GM23338 (cell line): Measurements from ENCODE around the gene UNC13C. TPM values are rescaled to one million over a fixed set of nuclear protein-coding genes. Genes with fewer than 3 reads are reported as not detected.

Source experiments
- ATAC-seq: fragments of 200-7000 bp; cut with Tn5 transposase; 3 replicates; pipeline ENCODE4 v1.9.1; 2020
- DNase-seq: peaks from one replicate; pipeline ENCODE4 v3.0.0-alpha.2; 2015; ENCODE audit warnings: low spot score
- H2AFZ ChIP-seq: fragments of 200-600 bp; sonication (generic); 2 replicates; pipeline ENCODE4 v1.8.0; 2016; ENCODE audit warnings: antibody characterized with exemption, mild to moderate bottlenecking, moderate library complexity
- H3F3A ChIP-seq: fragments of 200-600 bp; sonication (generic); replicated peaks from 2 replicates; pipeline ENCODE4 v1.8.0; 2017; ENCODE audit warnings: antibody characterized with exemption, mixed run types, low read depth
- H3K27ac ChIP-seq: fragments of 200-600 bp; sonication (generic); 2 replicates; pipeline ENCODE4 v1.6.1; 2016; ENCODE audit warnings: low read depth
- H3K27me3 ChIP-seq: fragments of 200-600 bp; sonication (generic); 2 replicates; pipeline ENCODE4 v1.8.0; 2016; ENCODE audit warnings: mild to moderate bottlenecking, mixed run types, moderate library complexity; ENCODE audit not compliant: insufficient read depth
- H3K36me3 ChIP-seq: fragments of 200-600 bp; sonication (generic); 2 replicates; pipeline ENCODE4 v1.8.0; 2016; ENCODE audit warnings: mild to moderate bottlenecking; ENCODE audit not compliant: insufficient read depth
- H3K4me1 ChIP-seq: fragments of 200-600 bp; sonication (generic); 2 replicates; pipeline ENCODE4 v1.8.0; 2016; ENCODE audit warnings: mild to moderate bottlenecking, moderate library complexity; ENCODE audit not compliant: insufficient read depth
- H3K4me2 ChIP-seq: fragments of 200-600 bp; sonication (generic); 2 replicates; pipeline ENCODE4 v1.7.1; 2017; ENCODE audit warnings: mixed run types
- H3K4me3 ChIP-seq: fragments of 200-600 bp; sonication (generic); 2 replicates; pipeline ENCODE4 v1.6.1; 2016; ENCODE audit warnings: mixed run types
- H3K79me2 ChIP-seq: fragments of 200-600 bp; sonication (generic); replicated peaks from 2 replicates; pipeline ENCODE4 v1.8.0; 2017; ENCODE audit warnings: mild to moderate bottlenecking; ENCODE audit not compliant: insufficient read depth
- H3K9me2 ChIP-seq: fragments of 200-600 bp; sonication (generic); 2 replicates; pipeline ENCODE4 v1.8.0; 2017; ENCODE audit not compliant: insufficient read depth
- H4K20me1 ChIP-seq: fragments of 200-600 bp; sonication (generic); replicated peaks from 2 replicates; pipeline ENCODE4 v1.8.0; 2017; ENCODE audit warnings: mild to moderate bottlenecking; ENCODE audit not compliant: insufficient read depth
- H3K27ac Mint-ChIP-seq: 2 replicates; pipeline ENCODE4 v1.8.0; 2020; ENCODE audit warnings: inconsistent platforms, mild to moderate bottlenecking, moderate library complexity, mixed read lengths
- H3K27me3 Mint-ChIP-seq: 3 replicates; pipeline ENCODE4 v1.8.0; 2022; ENCODE audit warnings: low read depth, mild to moderate bottlenecking, moderate library complexity, mixed read lengths, inconsistent platforms; ENCODE audit not compliant: insufficient read depth, poor library complexity
- H3K36me3 Mint-ChIP-seq: 3 replicates; pipeline ENCODE4 v1.8.0; 2021; ENCODE audit warnings: low read depth, mild to moderate bottlenecking, inconsistent platforms, moderate library complexity, mixed read lengths
- H3K4me1 Mint-ChIP-seq: 3 replicates; pipeline ENCODE4 v1.8.0; 2020; ENCODE audit warnings: mild to moderate bottlenecking, inconsistent platforms, mixed read lengths
- H3K4me3 Mint-ChIP-seq: 3 replicates; pipeline ENCODE4 v1.8.0; 2021; ENCODE audit warnings: moderate library complexity, mild to moderate bottlenecking, inconsistent platforms, mixed read lengths
- H3K9me3 Mint-ChIP-seq: 3 replicates; pipeline ENCODE4 v1.8.0; 2020; ENCODE audit warnings: moderate library complexity, mild to moderate bottlenecking, inconsistent platforms, mixed read lengths
- CREB1 ChIP-seq: fragments of 250-450 bp; sonication (Bioruptor Pico); IDR thresholded peaks from 2 replicates; pipeline ENCODE4 v1.5.0; 2020; ENCODE audit warnings: low read depth, mild to moderate bottlenecking, moderate library complexity
- CTCF ChIP-seq, 2 experiments: fragments of 200-600 bp in 1 of 2; sonication (generic) in 1 of 2; conservative IDR thresholded peaks; 2 replicates each; pipeline versions ENCODE4 v1.5.1 to v1.6.1; 2016 to 2017; ENCODE audit warnings: antibody characterized with exemption in 2 of 2, low read depth in 2 of 2, mild to moderate bottlenecking in 2 of 2, moderate library complexity in 1 of 2
- ETS1 ChIP-seq: IDR thresholded peaks from 2 replicates; pipeline ENCODE4 v1.6.1; 2016; ENCODE audit warnings: antibody characterized with exemption
- EZH2 ChIP-seq: fragments of 200-600 bp; sonication (generic); IDR thresholded peaks from one replicate; pipeline ENCODE4 v1.8.0; 2017; ENCODE audit warnings: antibody characterized with exemption, mild to moderate bottlenecking, low read depth; ENCODE audit not compliant: unreplicated experiment
- EZH2phosphoT487 ChIP-seq: fragments of 200-600 bp; sonication (generic); IDR thresholded peaks from one replicate; pipeline ENCODE4 v1.8.1; 2018; ENCODE audit warnings: antibody characterized with exemption; ENCODE audit not compliant: unreplicated experiment
- JUNB ChIP-seq: IDR thresholded peaks from one replicate; pipeline ENCODE4 v1.6.1; 2016; ENCODE audit warnings: antibody characterized with exemption; ENCODE audit not compliant: unreplicated experiment
- NANOG ChIP-seq: IDR thresholded peaks from 2 replicates; pipeline ENCODE4 v1.6.1; 2016; ENCODE audit warnings: antibody characterized with exemption, borderline replicate concordance
- POLR2AphosphoS5 ChIP-seq: IDR thresholded peaks from 2 replicates; pipeline ENCODE4 v1.6.1; 2016; ENCODE audit warnings: antibody characterized with exemption, low read depth
- REST ChIP-seq: IDR thresholded peaks from one replicate; pipeline ENCODE4 v1.6.1; 2018; ENCODE audit warnings: antibody characterized with exemption; ENCODE audit not compliant: unreplicated experiment
- STAT1 ChIP-seq: IDR thresholded peaks from one replicate; pipeline ENCODE4 v1.6.1; 2016; ENCODE audit warnings: antibody characterized with exemption; ENCODE audit not compliant: unreplicated experiment
- ZNF114 ChIP-seq: fragments of 250-450 bp; sonication (Bioruptor Pico); IDR thresholded peaks from 2 replicates; pipeline ENCODE4 v1.5.0; 2020; ENCODE audit warnings: mild to moderate bottlenecking, moderate library complexity
- ZNF331 ChIP-seq: fragments of 250-450 bp; sonication (Bioruptor Pico); IDR thresholded peaks from 2 replicates; pipeline ENCODE4 v1.5.0; 2020; ENCODE audit warnings: low read depth, mild to moderate bottlenecking, moderate library complexity
- ZNF462 ChIP-seq: fragments of 250-450 bp; sonication (Bioruptor Pico); IDR thresholded peaks from 2 replicates; pipeline ENCODE4 v1.5.0; 2020; ENCODE audit warnings: mild to moderate bottlenecking, moderate library complexity
- polyA plus RNA-seq: library from polyadenylated mRNA; unstranded; fragments of >200 nt; fragmentation: Nextera tagmentation; extraction: Ambion mirVana; gene quantifications from 2 replicates; pipeline ENCODE4 v1.2.1, GENCODE V29; 2016
- total RNA-seq: library from RNA; depleted of rRNA; stranded (reverse); fragments of >200 nt; shearing (Covaris generic); gene quantifications from 2 replicates; pipeline ENCODE4 v1.2.3, GENCODE V29; 2014

UNC13C gene
- total and polyA plus RNA-seq, 2 experiments from 2014 or later: 0.03 TPM; not detected in 1

- Histone ChIP-seq H4K20me1 (no peaks in the 10 kb centered on the region), H3K4me3 (no peak overlapping the region), H3K9me2 (no peaks in the 10 kb centered on the region), H3K27me3 (no peaks in the 10 kb centered on the region), H3F3A (no peaks in the 10 kb centered on the region), H3K4me2 (no peak overlapping the region), H3K27ac (no peak overlapping the region), H3K79me2 (no peaks in the 10 kb centered on the region), H2AFZ (no peak overlapping the region), H3K36me3 (no peaks in the 10 kb centered on the region), H3K4me1 (no peaks in the 10 kb centered on the region)
- Mint-ChIP-seq H3K27me3 (peaks cover 3% of the 10 kb centered on the region), H3K4me3 (no peak overlapping the region), H3K27ac (no peak overlapping the region), H3K9me3 (peaks cover 39% of the 10 kb centered on the region), H3K4me1 (peaks cover 2% of the 10 kb centered on the region; the same call in 1 of the 3 replicates), H3K36me3 (no peaks in the 10 kb centered on the region)
- ATAC-seq (no peak), DNase-seq (no peak)
- no peak for TF ChIP-seq POLR2AphosphoS5
- TF ChIP-seq EZH2: no peak
- no peak for TF ChIP-seq REST
- TF ChIP-seq ZNF331 (CRISPR knock-in tag): no peak
- TF ChIP-seq EZH2phosphoT487: no peak
- TF ChIP-seq STAT1: no peak
- no peak for TF ChIP-seq CTCF (conservative IDR thresholded peaks at IDR 0.05; ENCODE audit: low read depth in 2 of 2)
- no peak for TF ChIP-seq ZNF114 (CRISPR knock-in tag)
- TF ChIP-seq CREB1 (CRISPR knock-in tag): no peak
- TF ChIP-seq NANOG: no peak
- TF ChIP-seq ZNF462 (CRISPR knock-in tag): no peak
- TF ChIP-seq JUNB: no peak
- TF ChIP-seq ETS1: no peak
Measured at GRCh38 chr15:54119051-54119450, 140.8 kb downstream of the UNC13C start.
